ENCODE data around the gene ERBB3. TPM values are rescaled to one million over a fixed set of nuclear protein-coding genes. Genes with fewer than 3 reads are reported as not detected.
"Not testable (repeated sequence)": the region's sequence is repeated elsewhere in the genome, so short reads cannot be mapped to it uniquely, and the experiment has no call there.

The ERBB3 gene
- total RNA-seq, 6 experiments from 2014 or later, result 39.1 to 139 (median 66.9) TPM

DNA sequence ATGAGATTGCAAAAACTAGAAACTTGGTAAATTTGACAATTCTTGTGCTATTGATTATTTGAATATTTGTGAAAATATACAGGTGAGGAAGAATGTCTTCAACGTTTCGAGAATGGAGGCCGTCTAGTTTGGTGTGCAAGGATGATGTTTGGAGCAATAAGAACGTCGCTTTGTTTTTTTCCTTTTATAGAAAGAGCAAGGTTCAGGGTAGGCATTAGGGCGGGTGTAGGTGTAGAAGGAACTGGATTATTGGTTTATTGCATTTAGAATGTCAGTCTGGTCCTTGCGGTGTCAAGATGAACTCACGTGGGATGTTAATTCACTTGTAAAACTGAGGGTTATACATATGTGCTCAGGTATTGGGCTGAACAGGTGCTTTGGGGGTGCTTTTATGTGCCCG, 37.1 kb upstream of the ERBB3 start:
- H3K36me3 ChIP-seq, result peaks cover 4 to 29% (median 15%) of the 10 kb centered on the region in 4 donors
- H3K4me3 ChIP-seq, result peak overlapping the region; percentile 71 to 93 (median 87)
- no peaks in the 10 kb centered on the region for H3K9me3 ChIP-seq
- H3K4me1 ChIP-seq, result peaks cover 0 to 15% (median 6%) of the 10 kb centered on the region in 4 donors
- H3K27ac ChIP-seq, result peak overlapping the region in 2 of 3 donors; percentile 95 to 97
- DNase-seq (no peak), ATAC-seq (no peak)
- WGBS (ENCODE audit: insufficient coverage, low coverage, low lambda C conversion rate, missing lambda C conversion rate), result 11% methylated on average over 9 of the region's 9 CpGs
- intact Hi-C loops (cut with DNase I), result loop anchor here (5.0 to 10.0 kb wide), 3 partner anchors 46 to 62 kb away; partner anchors contain the start of genes SUOX (in 2 of the 2) and PA2G4 (in 1 of the 2)
- TF ChIP-seq POLR2A (IDR thresholded peaks at IDR 0.05), result no peak
- TF ChIP-seq, protein P1, sequence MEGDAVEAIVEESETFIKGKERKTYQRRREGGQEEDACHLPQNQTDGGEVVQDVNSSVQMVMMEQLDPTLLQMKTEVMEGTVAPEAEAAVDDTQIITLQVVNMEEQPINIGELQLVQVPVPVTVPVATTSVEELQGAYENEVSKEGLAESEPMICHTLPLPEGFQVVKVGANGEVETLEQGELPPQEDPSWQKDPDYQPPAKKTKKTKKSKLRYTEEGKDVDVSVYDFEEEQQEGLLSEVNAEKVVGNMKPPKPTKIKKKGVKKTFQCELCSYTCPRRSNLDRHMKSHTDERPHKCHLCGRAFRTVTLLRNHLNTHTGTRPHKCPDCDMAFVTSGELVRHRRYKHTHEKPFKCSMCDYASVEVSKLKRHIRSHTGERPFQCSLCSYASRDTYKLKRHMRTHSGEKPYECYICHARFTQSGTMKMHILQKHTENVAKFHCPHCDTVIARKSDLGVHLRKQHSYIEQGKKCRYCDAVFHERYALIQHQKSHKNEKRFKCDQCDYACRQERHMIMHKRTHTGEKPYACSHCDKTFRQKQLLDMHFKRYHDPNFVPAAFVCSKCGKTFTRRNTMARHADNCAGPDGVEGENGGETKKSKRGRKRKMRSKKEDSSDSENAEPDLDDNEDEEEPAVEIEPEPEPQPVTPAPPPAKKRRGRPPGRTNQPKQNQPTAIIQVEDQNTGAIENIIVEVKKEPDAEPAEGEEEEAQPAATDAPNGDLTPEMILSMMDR (IDR thresholded peaks at IDR 0.05), result no peak
- no peaks in the 10 kb centered on the region for H3K27me3 ChIP-seq

DNA sequence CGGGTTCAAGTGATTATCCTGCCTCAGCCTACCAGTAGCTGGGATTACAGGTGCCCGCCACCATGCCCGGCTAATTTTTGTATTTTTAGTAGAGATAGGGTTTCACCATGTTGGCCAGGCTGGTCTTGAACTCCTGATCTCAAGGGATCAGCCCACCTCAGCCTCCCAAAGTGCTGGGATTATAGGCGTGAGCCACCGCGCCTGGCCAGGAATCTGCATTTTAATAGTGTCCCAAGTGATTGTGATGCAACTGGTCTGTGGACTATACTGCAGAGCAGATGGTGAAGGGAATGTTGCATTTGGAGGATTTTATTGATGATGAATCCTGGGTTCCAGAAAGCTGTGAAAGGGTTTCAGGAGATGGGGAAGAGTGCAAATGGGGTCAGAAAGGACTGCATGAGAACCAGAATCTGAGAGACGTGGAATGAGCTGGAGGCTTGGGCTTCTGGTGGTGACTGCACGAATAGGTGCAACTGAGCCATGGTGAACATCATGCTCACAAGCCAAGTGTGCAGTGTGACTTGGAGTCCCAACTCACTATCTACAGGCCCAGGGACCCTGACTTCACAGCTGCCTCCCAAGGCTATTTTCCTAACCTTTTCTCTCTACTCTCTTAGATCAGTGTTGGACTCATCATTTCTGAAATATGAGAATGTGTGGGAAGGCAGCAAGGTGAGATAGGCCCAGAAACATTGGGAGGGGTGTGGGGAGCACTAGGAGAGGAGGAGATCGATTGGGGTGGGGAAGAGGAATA, 33.8 kb upstream of the ERBB3 start:
- H3K9me3 ChIP-seq, result no peaks in the 10 kb centered on the region
- DNase-seq, result no peak
- no peak overlapping the region for H3K27ac ChIP-seq
- no peak for ATAC-seq
- H3K4me1 ChIP-seq, result peaks cover 0 to 8% (median 3%) of the 10 kb centered on the region in 4 donors
- no peak overlapping the region for H3K4me3 ChIP-seq
- H3K27me3 ChIP-seq, result no peaks in the 10 kb centered on the region
- 67% methylated on average over 9 of the region's 9 CpGs for WGBS (ENCODE audit: insufficient coverage, low coverage, low lambda C conversion rate, missing lambda C conversion rate)
- H3K36me3 ChIP-seq, result peaks cover 4 to 29% (median 15%) of the 10 kb centered on the region in 4 donors
- intact Hi-C loops (cut with DNase I), result loop anchor here (5.0 to 10.0 kb wide), 3 partner anchors 51 to 59 kb away; partner anchors contain the start of genes PA2G4 (in 2 of the 2) and SUOX (in 1 of the 2)
- TF ChIP-seq, protein P1 (IDR thresholded peaks at IDR 0.05), result no peak
- no peak for TF ChIP-seq POLR2A (IDR thresholded peaks at IDR 0.05)

DNA sequence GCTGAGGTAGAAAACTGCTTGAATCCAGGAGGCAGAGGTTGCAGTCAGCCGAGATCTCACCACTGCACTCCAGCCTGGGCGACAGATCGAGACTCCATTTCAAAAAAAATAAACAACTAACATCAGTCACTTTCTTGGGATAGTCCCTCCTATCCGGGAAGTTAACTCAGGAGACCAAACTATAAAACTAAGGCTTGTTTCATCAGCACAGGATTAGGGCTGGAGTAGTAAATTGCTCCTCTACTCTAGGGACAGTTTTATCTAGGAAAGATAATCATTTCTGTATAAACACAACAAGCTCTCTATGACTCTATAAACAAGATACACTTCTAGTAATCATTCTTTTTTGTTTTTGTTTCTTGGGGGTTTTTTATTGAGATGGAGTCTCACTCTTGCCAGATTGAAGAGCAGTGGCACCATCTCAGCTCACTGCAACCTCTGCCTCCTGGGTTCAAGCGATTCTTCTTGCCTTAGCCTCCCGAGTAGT, 26.5 kb upstream of the ERBB3 start:
- Histone ChIP-seq H3K36me3 (no peaks in the 10 kb centered on the region), H3K4me3 (no peak overlapping the region), H3K4me1 (no peaks in the 10 kb centered on the region), H3K9me3 (no peaks in the 10 kb centered on the region), H3K27me3 (no peaks in the 10 kb centered on the region), H3K27ac (no peak overlapping the region)
- TF ChIP-seq, protein P1 (IDR thresholded peaks at IDR 0.05), result no peak
- no peak for TF ChIP-seq POLR2A (IDR thresholded peaks at IDR 0.05)
- intact Hi-C loops (cut with DNase I), result no loop called here
- DNase-seq (no peak), ATAC-seq (no peak)
- 79% methylated on average over 6 of the region's 6 CpGs for WGBS (ENCODE audit: insufficient coverage, low coverage, low lambda C conversion rate, missing lambda C conversion rate)

DNA sequence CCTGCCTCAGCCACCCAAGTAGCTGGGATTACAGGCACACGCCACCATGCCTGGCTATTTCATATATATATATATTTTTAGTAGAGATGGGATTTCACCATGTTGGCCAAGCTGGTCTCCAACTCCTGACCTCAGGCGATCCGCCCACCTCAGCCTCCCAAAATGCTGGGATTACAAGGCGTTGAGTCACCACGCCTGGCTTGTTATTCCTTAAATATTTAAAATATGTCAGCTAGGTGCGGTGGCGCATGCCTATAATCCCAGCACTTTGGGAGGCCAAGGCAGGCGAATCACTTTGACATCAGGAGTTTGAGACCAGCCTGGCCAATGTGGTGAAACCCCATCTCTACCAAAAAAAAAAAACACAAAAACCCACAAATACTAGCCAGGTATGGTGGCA, 20.0 kb upstream of the ERBB3 start:
- ATAC-seq; DNase-seq; H3K4me1 ChIP-seq; H3K27me3 ChIP-seq; intact Hi-C loops (cut with DNase I); H3K36me3 ChIP-seq; H3K9me3 ChIP-seq; H3K27ac ChIP-seq; H3K4me3 ChIP-seq: not testable (repeated sequence)
- WGBS (ENCODE audit: insufficient coverage, low coverage, low lambda C conversion rate, missing lambda C conversion rate), result 97% methylated on average over 8 of the region's 8 CpGs

DNA sequence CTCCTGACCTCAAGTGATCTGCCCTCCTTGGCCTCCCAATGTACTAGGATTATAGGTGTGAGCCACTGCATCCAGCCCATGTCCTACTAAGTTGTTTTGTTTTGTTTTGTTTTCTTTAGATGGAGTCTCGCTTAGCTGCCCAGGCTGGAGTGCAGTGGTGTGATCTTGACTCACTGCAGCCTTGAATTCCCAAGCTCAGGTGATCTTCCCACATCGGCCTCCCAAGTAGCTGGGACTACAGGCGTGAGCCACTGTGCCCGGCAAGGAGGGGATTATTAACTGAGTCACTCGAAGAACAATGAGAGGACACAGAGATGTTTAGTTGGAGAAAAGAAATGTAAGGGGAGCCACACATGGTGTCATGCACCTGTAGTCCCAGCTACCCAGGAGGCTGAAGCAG, 18.0 kb upstream of the ERBB3 start:
- Histone ChIP-seq H3K27me3 (no peaks in the 10 kb centered on the region), H3K36me3 (no peaks in the 10 kb centered on the region), H3K9me3 (no peaks in the 10 kb centered on the region), H3K4me3 (no peak overlapping the region), H3K27ac (no peak overlapping the region), H3K4me1 (no peaks in the 10 kb centered on the region)
- no peak for ATAC-seq
- DNase-seq, result no peak
- 64% methylated on average over 5 of the region's 5 CpGs for WGBS (ENCODE audit: insufficient coverage, low coverage, low lambda C conversion rate, missing lambda C conversion rate)
- TF ChIP-seq POLR2A (IDR thresholded peaks at IDR 0.05), result no peak
- intact Hi-C loops (cut with DNase I), result no loop called here

Measured in right lobe of liver (tissue), 6 donors.